GM18951 (cell line): ENCODE data around the gene UGT2B28.
"Not testable (repeated sequence)": the region's sequence is repeated elsewhere in the genome, so short reads cannot be mapped to it uniquely, and the experiment has no call there.

ENCODE experiments used
- POLR2A ChIP-seq: IDR thresholded peaks from 4 replicates; pipeline ENCODE4 v1.6.1; 2011; ENCODE audit warnings: mild to moderate bottlenecking; ENCODE audit not compliant: insufficient read length, insufficient read depth; ENCODE audit errors: extremely low read depth
- in situ Hi-C: fragments of 300-500 bp; cut with MboI; formaldehyde crosslinking; loops from one replicate; pipeline ENCODE4 v1.12.0; 2022; ENCODE audit warnings: low sequenced_read_pairs, mixed read lengths, inconsistent platforms; ENCODE audit not compliant: unreplicated experiment

UGT2B28 gene

GRCh38 chr4:69321153-69321729, 41.0 kb downstream of the UGT2B28 start:
- in situ Hi-C loops, result no loop called here

GRCh38 chr4:69322055-69322454, 41.8 kb downstream of the UGT2B28 start:
- TF ChIP-seq POLR2A, result no peak
- in situ Hi-C loops, result no loop called here

More at GRCh38 chr4:69321153-69321729, 41.0 kb downstream of the UGT2B28 start:
- no peak for TF ChIP-seq POLR2A

GRCh38 chr4:69323284-69323683, 43.0 kb downstream of the UGT2B28 start:
- in situ Hi-C loops, result no loop called here
- no peak for TF ChIP-seq POLR2A

- in situ Hi-C loops, result no loop called here
These were observed 50.2 kb downstream of the UGT2B28 start for GRCh38 chr4:69330345-69331047.

GRCh38 chr4:69331304-69331703, 51.0 kb downstream of the UGT2B28 start:
- in situ Hi-C loops, result not testable (repeated sequence)

More at GRCh38 chr4:69330345-69331047, 50.2 kb downstream of the UGT2B28 start:
- TF ChIP-seq POLR2A, result no peak

GRCh38 chr4:69335485-69335884, 55.2 kb downstream of the UGT2B28 start:
- in situ Hi-C loops, result not testable (repeated sequence)

- in situ Hi-C loops, result not testable (repeated sequence)
These were observed 62.8 kb downstream of the UGT2B28 start for GRCh38 chr4:69343114-69343513.

GRCh38 chr4:69343558-69344420, 63.5 kb downstream of the UGT2B28 start:
- in situ Hi-C loops, result not testable (repeated sequence)
